Hepatocyte (in vitro differentiated cells): ENCODE results near the gene SEC14L2. TPM values are rescaled to one million over a fixed set of nuclear protein-coding genes. Genes with fewer than 3 reads are reported as not detected.
"Not testable (repeated sequence)": the region's sequence is repeated elsewhere in the genome, so short reads cannot be mapped to it uniquely, and the experiment has no call there.

Source experiments
- DNase-seq: peaks from one replicate; pipeline ENCODE4 v3.0.0-alpha.2; 2016; ENCODE audit warnings: low spot score
- H2AFZ ChIP-seq: fragments of 200-600 bp; sonication (generic); 2 replicates; pipeline ENCODE4 v1.6.0; 2016; ENCODE audit warnings: antibody characterized with exemption, mild to moderate bottlenecking
- H3K27ac ChIP-seq: fragments of 200-600 bp; sonication (generic); 2 replicates; pipeline ENCODE4 v1.5.1; 2016; ENCODE audit warnings: mild to moderate bottlenecking
- H3K27me3 ChIP-seq: fragments of 200-600 bp; sonication (generic); 2 replicates; pipeline ENCODE4 v1.6.1; 2016
- H3K36me3 ChIP-seq: fragments of 200-600 bp; sonication (generic); replicated peaks from 2 replicates; pipeline ENCODE4 v1.5.1; 2016; ENCODE audit warnings: low read depth; ENCODE audit not compliant: insufficient read depth
- H3K4me1 ChIP-seq: fragments of 200-600 bp; sonication (generic); 2 replicates; pipeline ENCODE4 v1.5.1; 2016; ENCODE audit warnings: mild to moderate bottlenecking, moderate library complexity; ENCODE audit not compliant: insufficient read depth
- H3K4me2 ChIP-seq: fragments of 200-600 bp; sonication (generic); 2 replicates; pipeline ENCODE4 v1.6.0; 2016
- H3K4me3 ChIP-seq: fragments of 200-600 bp; sonication (generic); 2 replicates; pipeline ENCODE4 v1.5.1; 2016; ENCODE audit warnings: mild to moderate bottlenecking
- H3K79me2 ChIP-seq: fragments of 200-600 bp; sonication (generic); 2 replicates; pipeline ENCODE4 v1.6.0; 2017; ENCODE audit warnings: mild to moderate bottlenecking
- H3K9me2 ChIP-seq: fragments of 200-600 bp; sonication (generic); replicated peaks from 2 replicates; pipeline ENCODE4 v1.6.0; 2017; ENCODE audit warnings: mild to moderate bottlenecking; ENCODE audit not compliant: insufficient read depth
- H3K9me3 ChIP-seq: fragments of 200-600 bp; sonication (generic); 2 replicates; pipeline ENCODE4 v1.5.1; 2016; ENCODE audit warnings: low read depth, mild to moderate bottlenecking
- H4K20me1 ChIP-seq: fragments of 200-600 bp; sonication (generic); 2 replicates; pipeline ENCODE4 v1.6.0; 2016; ENCODE audit warnings: mild to moderate bottlenecking; ENCODE audit not compliant: insufficient read depth, poor library complexity, severe bottlenecking
- EZH2 ChIP-seq: fragments of 200-600 bp; sonication (generic); IDR thresholded peaks from 2 replicates; pipeline ENCODE4 v1.6.1; 2016; ENCODE audit warnings: antibody characterized with exemption, mild to moderate bottlenecking, borderline replicate concordance
- EZH2phosphoT487 ChIP-seq: fragments of 200-600 bp; sonication (generic); IDR thresholded peaks from one replicate; pipeline ENCODE4 v1.6.1; 2018; ENCODE audit warnings: antibody characterized with exemption, mild to moderate bottlenecking, low read depth, moderate library complexity; ENCODE audit not compliant: unreplicated experiment, severe bottlenecking
- WGBS: methylation state at CpG from one replicate; pipeline ENCODE4 v1.1.6; 2016; ENCODE audit warnings: low lambda C conversion rate; ENCODE audit errors: missing lambda C conversion rate; 5-methylcytosine and 5-hydroxymethylcytosine counted together
- polyA plus RNA-seq: library from polyadenylated mRNA; unstranded; fragments of >200 nt; fragmentation: Nextera tagmentation; extraction: Ambion mirVana; gene quantifications from 2 replicates; pipeline ENCODE4 v1.2.1, GENCODE V29; 2016
- total RNA-seq: library from RNA; depleted of rRNA; stranded (reverse); fragments of >200 nt; gene quantifications from 2 replicates; pipeline ENCODE4 v1.2.3, GENCODE V29; 2014
- TF ChIP-seq, protein P1 (sequence below): fragments of 200-600 bp; sonication (generic); IDR thresholded peaks from 2 replicates; pipeline ENCODE4 v1.5.1; 2016; ENCODE audit warnings: antibody characterized with exemption, mild to moderate bottlenecking; ENCODE audit not compliant: poor library complexity

Gene SEC14L2
- total and polyA plus RNA-seq, 2 experiments from 2014 or later: 9.9 to 10.9 TPM

GRCh38 chr22:30402028-30402765 is 5.4 kb downstream of the SEC14L2 start:
- no peak overlapping the region for H3K4me3 ChIP-seq
- TF ChIP-seq EZH2 (no peak), EZH2phosphoT487 (no peak)
- TF ChIP-seq, protein P1, sequence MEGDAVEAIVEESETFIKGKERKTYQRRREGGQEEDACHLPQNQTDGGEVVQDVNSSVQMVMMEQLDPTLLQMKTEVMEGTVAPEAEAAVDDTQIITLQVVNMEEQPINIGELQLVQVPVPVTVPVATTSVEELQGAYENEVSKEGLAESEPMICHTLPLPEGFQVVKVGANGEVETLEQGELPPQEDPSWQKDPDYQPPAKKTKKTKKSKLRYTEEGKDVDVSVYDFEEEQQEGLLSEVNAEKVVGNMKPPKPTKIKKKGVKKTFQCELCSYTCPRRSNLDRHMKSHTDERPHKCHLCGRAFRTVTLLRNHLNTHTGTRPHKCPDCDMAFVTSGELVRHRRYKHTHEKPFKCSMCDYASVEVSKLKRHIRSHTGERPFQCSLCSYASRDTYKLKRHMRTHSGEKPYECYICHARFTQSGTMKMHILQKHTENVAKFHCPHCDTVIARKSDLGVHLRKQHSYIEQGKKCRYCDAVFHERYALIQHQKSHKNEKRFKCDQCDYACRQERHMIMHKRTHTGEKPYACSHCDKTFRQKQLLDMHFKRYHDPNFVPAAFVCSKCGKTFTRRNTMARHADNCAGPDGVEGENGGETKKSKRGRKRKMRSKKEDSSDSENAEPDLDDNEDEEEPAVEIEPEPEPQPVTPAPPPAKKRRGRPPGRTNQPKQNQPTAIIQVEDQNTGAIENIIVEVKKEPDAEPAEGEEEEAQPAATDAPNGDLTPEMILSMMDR: no peak
- no peaks in the 10 kb centered on the region for H3K9me2 ChIP-seq
- H3K4me1 ChIP-seq: no peaks in the 10 kb centered on the region
- 58% methylated on average over 5 of the region's 5 CpGs for WGBS
- H3K9me3 ChIP-seq: no peaks in the 10 kb centered on the region
- peaks cover 6% of the 10 kb centered on the region for H3K79me2 ChIP-seq
- H3K36me3 ChIP-seq: no peaks in the 10 kb centered on the region
- no peaks in the 10 kb centered on the region for H4K20me1 ChIP-seq
- no peak for DNase-seq
- no peak overlapping the region for H3K4me2 ChIP-seq
- no peaks in the 10 kb centered on the region for H3K27me3 ChIP-seq
- no peak overlapping the region for H3K27ac ChIP-seq
- no peak overlapping the region for H2AFZ ChIP-seq

GRCh38 chr22:30402766-30403104 is 5.9 kb downstream of the SEC14L2 start:
- H3K9me3 ChIP-seq, H3K4me2 ChIP-seq, H3K9me2 ChIP-seq, H3K79me2 ChIP-seq, H3K27ac ChIP-seq, DNase-seq, H3K36me3 ChIP-seq, H3K4me3 ChIP-seq, H2AFZ ChIP-seq, H3K4me1 ChIP-seq, H4K20me1 ChIP-seq, H3K27me3 ChIP-seq: not testable (repeated sequence)
- 95% methylated on average over 5 of the region's 5 CpGs for WGBS

DNA sequence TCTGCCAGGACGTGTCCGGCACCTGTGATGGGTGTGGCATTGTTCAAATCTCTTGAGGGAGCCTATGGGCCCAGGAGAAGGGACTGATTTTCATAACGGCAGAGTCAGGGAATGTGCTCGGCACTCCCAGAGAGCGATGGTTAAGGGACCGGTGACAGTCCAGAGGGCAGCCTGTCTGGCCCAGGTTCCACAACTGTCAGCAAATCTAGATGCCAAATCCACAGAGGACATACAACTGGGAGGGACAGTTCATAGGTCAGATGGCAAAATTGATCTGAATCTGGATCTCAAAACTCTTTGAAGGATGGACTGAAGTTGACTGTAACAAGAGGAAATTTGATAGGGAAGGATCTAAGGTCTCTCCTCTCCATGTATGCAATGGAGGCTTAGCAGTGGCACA is 7.5 kb downstream of the SEC14L2 start:
- H3K9me3 ChIP-seq: no peaks in the 10 kb centered on the region
- H3K4me3 ChIP-seq: no peak overlapping the region
- no peaks in the 10 kb centered on the region for H3K79me2 ChIP-seq
- H3K36me3 ChIP-seq: no peaks in the 10 kb centered on the region
- H4K20me1 ChIP-seq: no peaks in the 10 kb centered on the region
- no peak for DNase-seq
- no peak overlapping the region for H2AFZ ChIP-seq
- H3K27ac ChIP-seq: no peak overlapping the region
- H3K4me1 ChIP-seq: no peaks in the 10 kb centered on the region
- no peaks in the 10 kb centered on the region for H3K27me3 ChIP-seq
- 94% methylated on average over 6 of the region's 6 CpGs for WGBS
- TF ChIP-seq EZH2phosphoT487: no peak
- no peak for TF ChIP-seq EZH2
- TF ChIP-seq, protein P1: no peak
- no peaks in the 10 kb centered on the region for H3K9me2 ChIP-seq
- H3K4me2 ChIP-seq: no peak overlapping the region

- TF ChIP-seq EZH2phosphoT487 (no peak), EZH2 (no peak)
- TF ChIP-seq, protein P1: no peak
- WGBS: 73% methylated on average over 4 of the region's 4 CpGs
- Histone ChIP-seq H3K9me3 (no peaks in the 10 kb centered on the region), H3K4me1 (no peaks in the 10 kb centered on the region), H3K4me2 (no peak overlapping the region), H3K9me2 (no peaks in the 10 kb centered on the region), H3K27ac (no peak overlapping the region), H4K20me1 (no peaks in the 10 kb centered on the region), H2AFZ (no peak overlapping the region), H3K27me3 (no peaks in the 10 kb centered on the region), H3K4me3 (no peak overlapping the region), H3K79me2 (no peaks in the 10 kb centered on the region), H3K36me3 (no peaks in the 10 kb centered on the region)
- DNase-seq: no peak
These were observed 8.9 kb downstream of the SEC14L2 start for GRCh38 chr22:30405731-30406130.
